HK-2 (cell line): ENCODE results near the gene LONP2.
"Not testable (repeated sequence)": the region's sequence is repeated elsewhere in the genome, so short reads cannot be mapped to it uniquely, and the experiment has no call there.

ENCODE experiments used
- DNase-seq: peaks from one replicate; pipeline ENCODE4 v3.0.0-alpha.2; 2018; ENCODE audit not compliant: unreplicated experiment

The LONP2 gene

GRCh38 chr16:48287239-48287638, 43.1 kb downstream of the LONP2 start:
- DNase-seq: no peak

- DNase-seq: no peak
Observed at GRCh38 chr16:48291303-48291702, 47.2 kb downstream of the LONP2 start.

- DNase-seq: no peak
Observed at GRCh38 chr16:48291754-48292153, 47.7 kb downstream of the LONP2 start.

- DNase-seq: no peak
Observed at GRCh38 chr16:48292452-48292851, 48.4 kb downstream of the LONP2 start.

- DNase-seq: no peak
Observed at GRCh38 chr16:48294724-48295123, 50.6 kb downstream of the LONP2 start.

GRCh38 chr16:48295488-48296281, 51.6 kb downstream of the LONP2 start:
- DNase-seq: no peak

GRCh38 chr16:48299471-48299870, 55.4 kb downstream of the LONP2 start:
- no peak for DNase-seq

- no peak for DNase-seq
Observed at GRCh38 chr16:48300391-48300856, 56.3 kb downstream of the LONP2 start.

- no peak for DNase-seq
Observed at GRCh38 chr16:48308535-48308934, 64.4 kb downstream of the LONP2 start.

GRCh38 chr16:48310908-48311641, 67.0 kb downstream of the LONP2 start:
- DNase-seq: no peak

- not testable (repeated sequence) for DNase-seq
Observed at GRCh38 chr16:48313905-48314304, 69.8 kb downstream of the LONP2 start.

- DNase-seq: no peak
Observed at GRCh38 chr16:48317026-48317425, 72.9 kb downstream of the LONP2 start.

GRCh38 chr16:48317614-48318315, 73.7 kb downstream of the LONP2 start:
- DNase-seq: peak; percentile 42

GRCh38 chr16:48318630-48319029, 74.5 kb downstream of the LONP2 start:
- DNase-seq: no peak

GRCh38 chr16:48321317-48322036, 77.4 kb downstream of the LONP2 start:
- DNase-seq: no peak

- no peak for DNase-seq
Observed at GRCh38 chr16:48323783-48324775, 80.0 kb downstream of the LONP2 start.

GRCh38 chr16:48326915-48327314, 82.8 kb downstream of the LONP2 start:
- no peak for DNase-seq

GRCh38 chr16:48329138-48329537, 85.0 kb downstream of the LONP2 start:
- DNase-seq: no peak

- no peak for DNase-seq
Observed at GRCh38 chr16:48330189-48330840, 86.2 kb downstream of the LONP2 start.

- no peak for DNase-seq
Observed at GRCh38 chr16:48330841-48331192, 86.7 kb downstream of the LONP2 start.
